ENCODE measurements around the gene TMC3. TPM values are rescaled to one million over a fixed set of nuclear protein-coding genes. Genes with fewer than 3 reads are reported as not detected.

TMC3 gene
- total and polyA plus RNA-seq, 4 donors: 0.11 to 1.9 (median 1.1) TPM

- no peak overlapping the region for H3K27ac ChIP-seq (ENCODE audit: low read depth, low read length)
- H3K4me3 ChIP-seq (ENCODE audit: low read depth, low read length): no peak overlapping the region
- no peak for DNase-seq (ENCODE audit: low read depth in 4 of 6, low spot score in 6 of 6)
- H3K36me3 ChIP-seq (ENCODE audit: control insufficient read depth, insufficient read depth, low read length): peaks cover 3% of the 10 kb centered on the region
- no peaks in the 10 kb centered on the region for H3K27me3 ChIP-seq (ENCODE audit: control insufficient read depth, insufficient read depth, low read length)
- 88% methylated on average over 10 of the region's 12 CpGs for WGBS (ENCODE audit: insufficient coverage)
- H3K4me1 ChIP-seq (ENCODE audit: control insufficient read depth, insufficient read depth, low read length): peaks cover 4% of the 10 kb centered on the region
- H3K9me3 ChIP-seq (ENCODE audit: control insufficient read depth, insufficient read depth, low read length): peaks cover 3% of the 10 kb centered on the region
Measured at GRCh38 chr15:81281766-81282605, 92.0 kb downstream of the TMC3 start.

GRCh38 chr15:81281456-81281735 is 92.6 kb downstream of the TMC3 start:
- Histone ChIP-seq H3K4me3 (ENCODE audit: low read depth, low read length) (no peak overlapping the region), H3K36me3 (ENCODE audit: control insufficient read depth, insufficient read depth, low read length) (peaks cover 3% of the 10 kb centered on the region), H3K4me1 (ENCODE audit: control insufficient read depth, insufficient read depth, low read length) (peaks cover 4% of the 10 kb centered on the region), H3K27ac (ENCODE audit: low read depth, low read length) (no peak overlapping the region), H3K9me3 (ENCODE audit: control insufficient read depth, insufficient read depth, low read length) (peaks cover 6% of the 10 kb centered on the region), H3K27me3 (ENCODE audit: control insufficient read depth, insufficient read depth, low read length) (no peaks in the 10 kb centered on the region)
- no peak for DNase-seq (ENCODE audit: low read depth in 4 of 6, low spot score in 6 of 6)
- 85% methylated on average over 3 of the region's 3 CpGs for WGBS (ENCODE audit: insufficient coverage)

Other genes starting within 250 kb of the TMC3 start
- 1 to 10 TPM; 3.2 to 5.4 TPM for gene CFAP161, start 239.9 kb downstream of the TMC3 start, total RNA-seq
- 1 to 10 TPM; 1.4 to 2.5 TPM for gene CFAP161, start 239.9 kb downstream of the TMC3 start, polyA plus RNA-seq (ENCODE audit: insufficient read length in 2 of 2)
- gene IL16, start 177.3 kb downstream of the TMC3 start, total RNA-seq: 1 to 10 TPM; 4.3 to 6.6 TPM
- gene IL16, start 177.3 kb downstream of the TMC3 start, polyA plus RNA-seq (ENCODE audit: insufficient read length in 2 of 2): 1 to 10 TPM; 4.9 to 5.3 TPM
- 1 to 10 TPM; 3.9 to 4.5 TPM for gene STARD5, start 50.1 kb downstream of the TMC3 start, total RNA-seq
- 1 to 10 TPM; 2.7 to 3.7 TPM for gene STARD5, start 50.1 kb downstream of the TMC3 start, polyA plus RNA-seq (ENCODE audit: insufficient read length in 2 of 2)